ENCODE measurements around the gene BDH1.
"Not testable (repeated sequence)": the region's sequence is repeated elsewhere in the genome, so short reads cannot be mapped to it uniquely, and the experiment has no call there.

BDH1 gene, protein sequence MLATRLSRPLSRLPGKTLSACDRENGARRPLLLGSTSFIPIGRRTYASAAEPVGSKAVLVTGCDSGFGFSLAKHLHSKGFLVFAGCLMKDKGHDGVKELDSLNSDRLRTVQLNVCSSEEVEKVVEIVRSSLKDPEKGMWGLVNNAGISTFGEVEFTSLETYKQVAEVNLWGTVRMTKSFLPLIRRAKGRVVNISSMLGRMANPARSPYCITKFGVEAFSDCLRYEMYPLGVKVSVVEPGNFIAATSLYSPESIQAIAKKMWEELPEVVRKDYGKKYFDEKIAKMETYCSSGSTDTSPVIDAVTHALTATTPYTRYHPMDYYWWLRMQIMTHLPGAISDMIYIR

DNA sequence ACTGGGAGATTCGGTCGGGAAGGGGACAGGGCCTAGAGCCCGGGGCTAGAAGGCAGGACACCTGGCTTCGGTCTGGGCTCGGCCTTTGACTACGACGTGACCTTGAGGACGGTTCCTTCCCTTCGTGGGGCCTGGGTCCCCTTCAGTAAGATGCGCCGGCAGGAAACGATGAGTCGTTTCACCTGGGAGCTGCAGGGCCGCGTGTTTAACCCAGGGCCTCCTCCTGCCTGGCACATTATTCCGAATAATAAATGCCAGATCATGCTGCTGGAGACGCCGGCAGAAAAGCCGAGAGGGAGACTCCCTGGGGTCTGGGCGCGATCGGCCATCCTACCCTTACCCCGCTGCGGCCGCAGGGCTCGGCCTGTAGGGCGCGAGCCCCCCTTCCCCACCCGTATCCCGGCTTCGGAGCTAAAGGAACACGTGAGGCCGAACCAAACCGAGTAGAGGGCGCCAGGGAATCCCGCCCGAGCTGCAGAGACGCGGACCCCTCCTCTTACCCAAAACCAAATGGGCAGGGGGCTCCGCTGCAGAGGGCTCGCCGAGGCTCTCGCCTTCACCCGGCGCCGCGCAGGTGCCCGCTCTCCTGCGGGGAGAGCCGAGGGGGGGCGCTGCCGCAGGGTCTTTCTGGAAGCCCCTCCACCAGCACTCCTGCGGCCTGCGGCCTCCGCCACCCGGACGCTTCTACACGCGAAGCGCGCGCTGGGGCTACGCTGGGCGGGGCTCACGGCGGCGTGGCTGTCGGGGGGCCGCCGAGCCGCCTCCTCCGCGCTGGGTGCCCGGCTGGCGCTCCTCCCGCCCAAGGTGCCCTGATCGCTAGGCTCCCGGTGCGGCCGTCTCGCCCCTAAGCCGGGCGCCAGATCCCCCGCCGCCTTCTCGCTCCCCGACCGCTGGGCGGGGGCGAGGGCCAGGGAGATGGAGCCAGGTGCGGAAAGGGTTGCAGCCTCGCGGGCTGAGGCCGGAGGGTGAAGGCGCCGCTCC, at the start of gene BDH1:
BDH1 (minus strand) TSS at position 688 of the 981 bp plus-strand sequence. CDS start 9,525 bp downstream, outside the sequence.
- peak; percentile 43 for DNase-seq (ENCODE audit: low spot score)

DNA sequence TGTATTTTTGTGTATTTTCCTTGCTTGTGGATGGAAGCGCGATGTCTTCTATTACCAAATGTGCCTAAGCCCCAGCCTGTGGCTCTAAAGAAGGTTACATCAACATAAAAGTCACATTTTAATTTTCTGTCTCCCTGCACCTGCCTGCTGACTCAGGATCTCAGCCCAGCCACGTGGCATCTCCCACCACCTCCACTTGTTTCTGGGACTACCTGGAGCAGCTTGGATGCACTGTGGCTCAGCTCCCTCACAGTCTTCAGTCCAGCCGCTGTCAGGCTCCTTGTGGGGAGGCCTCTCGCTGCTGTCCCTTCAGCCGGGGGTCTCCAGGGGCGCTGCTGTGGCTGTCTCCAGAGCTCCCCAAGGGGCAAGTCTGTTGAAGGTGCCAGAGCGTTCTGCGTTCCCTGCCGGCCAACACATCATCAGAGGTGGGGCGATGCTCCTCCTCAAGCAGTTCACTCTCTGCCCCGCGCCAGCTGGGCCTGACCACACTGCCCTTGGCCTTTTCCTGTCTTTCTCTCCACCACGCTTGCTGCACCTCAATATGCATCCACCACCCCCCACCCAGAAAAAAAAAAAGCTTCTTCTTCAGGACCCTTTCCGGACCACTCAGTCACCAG, 47.7 kb upstream of the BDH1 start:
- DNase-seq (ENCODE audit: low spot score) = no peak

DNA sequence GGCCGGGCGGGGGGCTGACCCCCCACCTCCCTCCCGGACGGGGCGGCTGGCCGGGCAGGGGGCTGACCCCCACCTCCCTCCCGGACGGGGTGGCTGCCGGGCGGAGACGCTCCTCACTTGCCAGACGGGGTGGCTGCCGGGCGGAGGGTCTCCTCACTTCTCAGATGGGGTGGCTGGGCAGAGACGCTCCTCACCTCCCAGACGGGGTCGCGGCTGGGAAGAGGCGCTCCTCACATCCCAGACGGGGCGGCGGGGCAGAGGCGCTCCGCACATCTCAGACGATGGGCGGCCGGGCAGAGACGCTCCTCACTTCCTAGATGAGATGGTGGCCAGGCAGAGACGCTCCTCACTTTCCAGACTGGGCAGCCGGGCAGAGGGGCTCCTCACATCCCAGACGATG, 46.6 kb upstream of the BDH1 start:
- DNase-seq (ENCODE audit: low spot score) = not testable (repeated sequence)

DNA sequence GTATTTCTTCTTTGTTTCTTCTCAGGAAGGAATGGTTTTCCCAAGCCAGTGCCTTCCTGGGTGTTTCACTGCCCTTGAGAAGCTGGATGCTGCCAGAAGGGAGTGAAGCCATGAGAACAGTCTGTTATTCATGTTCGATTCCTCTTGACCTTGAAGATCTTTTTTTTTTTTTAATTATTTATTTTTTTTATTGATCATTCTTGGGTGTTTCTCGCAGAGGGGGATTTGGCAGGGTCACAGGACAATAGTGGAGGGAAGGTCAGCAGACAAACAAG, 45.7 kb upstream of the BDH1 start:
- not testable (repeated sequence) for DNase-seq (ENCODE audit: low spot score)

DNA sequence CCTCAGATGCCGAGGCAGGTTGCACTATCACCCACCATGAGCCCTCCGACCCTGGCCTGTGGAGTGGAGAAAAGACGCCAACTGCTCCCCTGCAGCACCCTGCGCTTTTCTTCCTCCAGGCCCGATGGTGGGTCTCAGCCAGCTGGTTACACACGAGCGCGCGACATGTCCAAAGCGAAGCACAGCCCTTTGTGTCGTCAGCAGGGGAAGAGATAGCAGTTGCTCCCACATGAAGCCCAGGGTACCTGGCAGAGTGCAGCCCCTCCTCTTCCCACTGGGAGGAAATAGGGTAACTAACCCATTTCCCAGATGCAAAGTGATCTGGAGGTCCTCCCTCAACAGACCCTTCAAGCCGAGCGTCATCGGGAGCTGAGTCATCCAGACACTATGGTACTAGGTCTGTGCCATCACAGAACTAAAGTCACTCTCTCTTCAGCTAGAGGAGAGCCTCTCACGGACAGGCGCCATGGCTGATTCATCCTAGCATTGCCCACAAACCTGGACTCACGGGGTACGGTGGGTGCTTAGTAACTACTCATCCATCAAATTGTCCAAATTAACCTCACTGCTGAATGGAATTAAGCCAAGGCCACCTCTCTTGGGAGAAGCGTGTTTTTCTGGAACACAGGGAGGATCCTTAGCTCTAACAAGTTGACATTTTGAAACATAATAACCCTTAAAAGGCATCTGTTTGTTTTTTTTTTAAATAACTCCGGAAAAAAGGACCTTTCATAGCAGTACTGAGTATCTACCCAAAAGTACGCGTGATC, 45.2 kb upstream of the BDH1 start:
- DNase-seq (ENCODE audit: low spot score) = no peak

DNA sequence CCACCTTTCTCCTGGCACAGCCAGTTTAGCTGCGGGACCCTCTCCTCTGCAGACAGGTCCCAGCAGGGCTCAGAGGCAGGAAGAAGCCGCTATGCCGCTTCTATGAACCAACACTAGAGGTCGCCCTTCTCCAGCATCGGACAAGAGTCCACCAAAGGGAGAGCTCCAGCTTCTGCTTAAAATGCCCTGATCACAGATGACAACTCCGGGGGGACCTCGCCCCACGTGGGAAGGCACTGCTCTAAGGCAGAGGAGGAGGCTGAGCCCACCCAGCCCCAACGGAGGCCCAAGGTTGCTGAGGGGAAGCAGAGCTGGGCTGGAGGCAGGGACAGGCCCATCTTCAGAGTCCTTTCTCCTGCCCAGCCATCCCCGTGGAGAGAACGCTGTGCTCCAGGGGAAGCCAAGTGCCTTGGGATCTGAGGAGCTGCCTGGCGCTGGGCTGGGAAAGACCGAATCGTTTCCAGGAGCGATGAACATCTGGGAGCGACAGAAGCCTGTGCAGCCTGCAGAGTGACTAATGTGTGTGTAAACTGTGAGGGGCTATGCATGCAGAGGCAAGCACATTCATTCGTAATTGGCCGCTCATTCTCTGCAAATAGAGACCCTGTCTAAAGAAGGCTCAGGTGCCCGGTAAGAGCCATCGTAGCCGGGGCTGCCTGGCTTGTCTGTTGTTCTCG, 43.5 kb upstream of the BDH1 start:
- peak; percentile 81 for DNase-seq (ENCODE audit: low spot score)

DNA sequence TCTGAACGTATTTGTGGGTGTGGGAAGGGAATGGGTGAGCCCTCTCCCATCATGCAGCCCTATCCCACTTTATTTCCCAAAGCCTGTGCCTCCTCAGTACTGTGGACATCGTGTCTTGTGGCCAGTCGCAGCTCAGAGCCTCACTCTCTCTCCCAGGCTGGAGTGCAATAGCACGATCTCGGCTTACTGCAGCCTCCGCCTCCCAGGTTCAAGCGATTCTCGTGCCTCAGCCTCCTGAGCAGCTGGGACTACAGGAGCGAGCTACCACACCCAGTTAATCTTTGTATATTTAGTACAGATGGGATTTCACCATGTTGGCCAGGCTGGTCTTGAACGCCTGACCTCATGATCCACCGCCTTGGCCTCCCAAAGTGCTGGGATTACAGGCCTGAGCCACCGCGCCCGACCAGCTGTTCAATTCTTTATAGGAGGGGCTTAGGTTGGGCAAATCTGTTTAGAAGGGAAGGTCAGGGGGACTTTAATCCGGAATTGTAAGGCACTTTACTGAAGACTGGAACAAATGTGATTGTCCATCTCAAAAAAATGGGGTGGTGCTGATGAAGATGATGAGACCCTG, 42.7 kb upstream of the BDH1 start:
- DNase-seq (ENCODE audit: low spot score) = no peak

DNA sequence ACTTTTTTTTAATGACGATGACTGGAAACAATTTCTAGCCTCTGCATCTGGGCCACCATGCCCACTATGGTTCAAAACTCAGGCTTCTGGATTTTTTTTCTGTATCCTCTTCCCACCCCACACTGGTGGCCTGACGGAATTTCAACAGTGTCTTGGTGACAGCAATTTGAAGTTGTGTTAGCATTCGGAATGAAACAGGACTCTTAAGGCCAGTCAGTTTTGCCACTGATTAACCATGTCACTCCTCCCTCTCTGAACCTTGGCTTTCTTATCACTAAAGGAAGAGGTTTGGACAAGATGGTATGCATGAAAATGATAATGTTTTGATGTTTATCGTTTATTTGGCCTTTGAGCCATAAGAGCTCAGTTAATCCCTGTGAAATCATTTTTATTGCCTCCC, 41.6 kb upstream of the BDH1 start:
- no peak for DNase-seq (ENCODE audit: low spot score)

DNA sequence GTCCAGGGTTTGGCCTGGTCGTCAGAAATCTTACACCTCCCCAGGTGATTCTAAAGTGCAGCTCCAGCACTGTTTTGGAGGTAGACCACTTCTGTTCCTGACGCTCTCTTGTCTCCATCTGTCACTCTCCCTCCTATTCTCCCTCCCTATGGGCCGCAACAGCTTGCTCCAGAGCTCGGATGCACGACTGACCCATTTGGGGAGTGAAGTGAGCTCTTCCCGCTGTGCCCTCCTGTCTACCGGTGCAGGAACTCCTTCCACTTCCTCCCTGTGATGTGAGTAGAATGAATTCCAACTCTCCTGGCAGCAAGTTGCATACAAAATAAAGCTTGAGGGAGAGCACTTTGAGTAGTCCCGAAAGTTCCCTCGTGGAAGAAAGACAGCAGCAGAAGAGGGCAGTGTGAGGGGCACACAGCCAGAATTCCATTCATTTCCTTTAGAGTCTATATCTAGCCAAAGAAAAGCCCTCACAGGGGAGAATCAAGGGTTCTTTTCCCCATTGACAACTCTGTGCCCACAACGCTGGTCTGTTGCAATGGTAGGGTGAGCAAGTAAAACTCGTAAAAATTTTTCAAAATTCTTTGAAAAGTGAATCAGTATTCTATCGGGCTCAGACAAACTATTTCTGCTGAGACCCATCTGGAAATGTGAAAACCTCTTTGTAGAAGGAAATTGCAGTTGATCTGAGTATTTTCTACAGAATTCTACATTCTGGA, 39.9 kb upstream of the BDH1 start:
- no peak for DNase-seq (ENCODE audit: low spot score)

DNA sequence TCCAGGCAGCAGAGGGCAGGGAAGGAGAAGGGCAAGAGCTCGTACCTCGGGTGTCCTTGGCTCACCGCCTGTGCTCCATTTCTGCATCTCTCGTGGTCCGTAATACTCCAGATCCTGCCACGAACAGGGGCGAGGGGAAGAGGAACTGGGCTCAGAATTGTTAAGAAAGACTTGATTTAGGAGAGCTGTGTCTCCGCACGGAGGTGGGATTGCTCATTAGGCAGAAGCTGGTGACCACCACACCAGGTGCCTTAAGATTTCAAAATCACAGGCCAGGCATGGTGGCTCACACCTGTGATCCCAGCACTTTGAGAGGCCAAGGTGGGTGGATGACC, 37.2 kb upstream of the BDH1 start:
- no peak for DNase-seq (ENCODE audit: low spot score)

DNA sequence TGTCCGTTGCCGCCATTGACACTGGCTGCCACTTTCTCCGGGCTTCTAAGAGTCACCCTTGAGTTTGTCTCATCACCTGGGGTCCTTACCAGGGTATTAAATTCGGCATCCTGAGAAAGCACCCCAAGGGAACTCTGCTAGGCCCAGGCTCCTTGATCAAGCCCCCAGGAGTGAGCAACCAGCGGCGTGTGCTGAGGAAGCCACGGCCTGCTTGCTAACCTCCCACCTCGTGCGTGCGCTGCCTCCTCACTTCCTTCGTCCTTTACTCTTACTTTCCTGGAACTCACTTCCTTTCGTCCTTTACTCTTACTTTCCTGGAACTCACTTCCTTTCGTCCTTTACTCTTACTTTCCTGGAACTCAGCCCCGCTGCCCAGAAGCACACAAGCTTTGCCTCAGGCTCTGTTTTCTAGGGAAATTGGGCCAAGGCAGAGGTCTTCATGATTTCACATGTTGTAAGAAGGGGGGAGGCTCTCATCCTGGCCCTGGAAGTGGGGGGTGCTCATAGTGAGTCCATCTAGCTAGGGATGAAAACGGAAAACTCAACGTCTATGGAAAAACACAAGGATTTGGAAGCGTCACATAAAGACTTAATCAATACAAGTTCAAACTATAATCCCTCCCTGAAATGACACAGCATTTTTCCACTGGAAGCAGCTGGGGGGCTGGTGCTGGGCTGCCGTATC, 36.7 kb upstream of the BDH1 start:
- DNase-seq (ENCODE audit: low spot score) = no peak

DNA sequence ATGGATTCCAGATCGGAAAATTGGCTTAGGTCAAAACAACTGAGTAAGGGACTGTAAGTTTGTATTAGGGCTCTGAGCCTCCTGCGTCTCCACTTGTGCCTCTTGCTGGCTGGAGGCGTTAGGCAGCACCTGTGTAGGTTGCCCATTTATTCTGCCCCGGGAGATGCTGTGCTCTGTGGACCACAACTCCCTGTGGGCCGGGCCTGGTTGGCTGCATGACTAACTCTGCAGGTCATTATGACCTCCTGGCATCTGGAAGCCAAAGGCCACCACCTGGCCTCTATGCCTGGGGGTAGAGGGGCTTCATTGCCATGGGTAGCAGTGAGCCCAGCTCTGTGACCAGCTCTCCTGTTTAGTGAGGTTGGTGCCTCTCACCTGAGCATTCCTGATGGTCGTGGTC, 36.0 kb upstream of the BDH1 start:
- DNase-seq (ENCODE audit: low spot score) = no peak

DNA sequence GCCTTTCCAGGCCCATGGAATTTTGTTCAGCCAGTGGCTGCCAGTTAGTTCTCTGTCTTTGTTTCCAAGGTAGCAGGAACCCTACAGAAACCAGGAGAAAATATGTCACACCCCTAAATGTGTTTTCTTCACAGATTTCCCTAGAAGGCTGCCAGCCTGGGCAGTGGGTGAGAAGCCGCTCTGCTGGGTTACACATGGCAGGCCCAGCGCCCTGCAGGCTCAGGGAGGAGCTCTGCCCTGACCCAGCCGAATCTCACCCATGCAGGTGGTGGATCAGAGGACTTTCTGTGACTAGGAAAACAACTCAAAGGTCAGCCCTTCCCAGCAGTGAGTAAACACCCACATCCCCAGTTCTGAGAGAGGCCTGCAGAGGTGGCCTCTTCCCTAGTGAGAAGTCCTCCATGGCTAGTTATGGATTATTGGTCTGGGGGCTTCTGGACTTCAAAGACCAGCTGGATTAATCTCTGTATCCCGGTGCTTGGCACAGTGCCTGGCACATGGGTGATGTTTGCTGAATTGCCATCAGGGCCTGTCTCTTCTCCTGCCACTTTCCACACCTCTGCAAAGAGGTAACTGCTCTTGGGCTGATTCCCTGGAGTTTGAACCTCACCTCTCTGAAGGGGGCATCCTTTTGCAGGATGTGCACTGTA, 34.7 kb upstream of the BDH1 start:
- DNase-seq (ENCODE audit: low spot score) = no peak

DNA sequence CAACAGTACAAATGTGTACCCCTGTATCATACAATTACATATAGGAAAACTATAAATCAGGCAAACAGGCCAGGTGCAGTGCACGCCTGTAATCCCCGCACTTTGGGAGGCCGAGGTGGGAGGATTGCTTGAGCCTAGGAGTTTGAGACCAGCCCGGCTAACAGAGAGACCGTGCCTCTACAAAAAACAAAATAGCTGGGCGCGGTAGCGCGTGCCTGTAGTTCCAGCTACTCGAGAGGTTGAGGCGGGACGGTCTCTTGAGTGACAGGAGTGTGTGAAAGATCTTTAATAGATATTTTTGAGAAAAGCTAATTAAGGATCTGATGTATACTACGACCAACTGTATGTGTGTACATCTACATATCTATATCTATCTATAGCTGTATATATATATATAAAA, 33.8 kb upstream of the BDH1 start:
- no peak for DNase-seq (ENCODE audit: low spot score)

DNA sequence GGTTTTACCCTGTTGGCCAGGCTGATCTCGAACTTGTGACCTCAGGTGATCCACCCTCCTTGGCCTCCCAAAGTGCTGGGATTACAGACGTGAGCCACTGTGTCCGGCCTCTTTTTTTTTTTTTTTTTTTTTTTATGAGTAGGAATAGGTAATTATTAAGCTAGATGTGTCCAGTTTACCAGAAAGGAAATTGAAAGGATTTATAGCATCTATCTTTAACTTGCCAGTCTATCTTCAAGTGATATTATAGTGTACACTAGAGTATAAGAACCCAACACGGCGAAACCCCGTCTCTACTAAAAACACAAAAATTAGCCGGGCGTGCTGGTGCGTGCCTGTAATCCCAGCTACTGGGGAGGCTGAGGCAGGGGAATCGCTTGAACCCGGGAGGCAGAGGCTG, 31.0 kb upstream of the BDH1 start:
- not testable (repeated sequence) for DNase-seq (ENCODE audit: low spot score)

DNA sequence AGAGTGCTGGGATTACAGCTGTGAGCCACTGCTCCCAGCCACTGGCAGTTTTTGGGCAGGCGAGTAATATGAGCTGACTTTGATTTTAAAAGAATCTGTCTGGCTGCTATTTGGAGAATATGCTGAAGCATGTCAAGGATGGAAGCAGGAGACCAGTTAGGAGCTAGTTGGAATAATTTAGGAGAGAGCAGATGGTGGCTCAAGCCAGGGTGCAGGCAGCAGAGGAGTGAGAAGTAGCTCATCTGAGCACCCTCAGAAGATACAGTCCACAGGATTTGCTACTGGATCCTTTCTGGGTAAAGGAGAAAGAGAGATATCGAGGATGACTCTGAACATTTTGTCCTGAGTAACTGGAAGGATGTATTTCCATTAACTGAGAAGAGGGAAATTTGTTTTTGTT, 30.4 kb upstream of the BDH1 start:
- DNase-seq (ENCODE audit: low spot score) = no peak

DNA sequence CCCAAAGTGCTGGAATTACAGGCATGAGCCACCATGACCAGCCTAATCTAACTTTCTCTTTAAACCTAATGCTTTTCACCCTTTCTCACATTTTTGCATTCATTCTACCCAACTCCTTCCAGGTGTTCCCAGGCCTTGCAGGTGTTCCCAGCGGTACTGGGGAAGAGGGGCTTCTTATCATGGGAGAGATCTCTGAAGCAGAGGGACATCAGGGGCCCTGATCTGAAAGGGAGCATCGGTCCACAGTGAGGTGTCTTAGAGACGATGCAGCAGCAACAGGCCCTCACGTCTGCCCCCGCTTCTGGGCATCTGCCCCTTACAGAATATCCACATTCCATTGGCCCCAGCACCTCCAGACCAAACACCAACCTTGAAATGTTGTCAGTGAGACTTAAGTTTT, 29.0 kb upstream of the BDH1 start:
- no peak for DNase-seq (ENCODE audit: low spot score)

DNA sequence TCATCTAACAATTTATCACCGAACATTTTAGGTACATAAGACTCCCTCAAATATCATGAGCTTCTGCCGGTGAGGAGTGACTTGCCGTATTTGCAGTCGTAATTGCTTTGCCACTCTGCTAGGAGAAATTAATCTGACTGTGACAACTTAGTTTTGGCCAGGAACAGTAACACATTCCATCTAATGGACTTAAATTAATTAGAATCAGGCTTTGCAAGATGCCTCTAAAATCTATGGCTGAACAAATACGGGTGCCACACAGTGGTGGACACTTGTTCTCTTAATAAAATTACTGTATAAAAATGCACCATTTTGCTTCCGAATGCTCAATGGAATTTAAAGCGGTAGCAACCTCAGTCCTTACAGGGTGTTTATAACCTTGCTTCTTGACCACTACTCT, 27.6 kb upstream of the BDH1 start:
- no peak for DNase-seq (ENCODE audit: low spot score)

DNA sequence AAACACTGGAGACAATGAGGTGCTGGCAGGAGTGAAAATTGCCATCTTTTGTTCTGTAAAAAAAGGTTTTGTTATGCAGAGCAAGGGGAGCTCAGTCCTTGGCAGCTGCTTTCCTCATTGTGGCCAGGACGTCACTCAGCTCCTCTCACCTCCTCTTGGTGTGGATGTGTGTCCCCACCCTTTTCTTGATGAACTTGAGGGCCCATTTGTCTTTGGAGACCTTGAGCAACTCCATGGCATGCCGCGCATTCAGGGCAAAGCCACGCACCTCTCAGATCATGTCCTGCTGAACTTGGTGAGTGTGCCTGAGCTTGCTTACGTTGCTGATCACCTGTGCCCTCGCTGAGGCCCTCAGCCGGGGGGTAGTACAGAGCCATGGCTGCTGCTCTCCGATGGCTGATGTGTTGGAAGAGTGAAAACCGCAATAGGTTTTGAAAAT, 24.5 kb upstream of the BDH1 start:
- DNase-seq (ENCODE audit: low spot score) = no peak

DNA sequence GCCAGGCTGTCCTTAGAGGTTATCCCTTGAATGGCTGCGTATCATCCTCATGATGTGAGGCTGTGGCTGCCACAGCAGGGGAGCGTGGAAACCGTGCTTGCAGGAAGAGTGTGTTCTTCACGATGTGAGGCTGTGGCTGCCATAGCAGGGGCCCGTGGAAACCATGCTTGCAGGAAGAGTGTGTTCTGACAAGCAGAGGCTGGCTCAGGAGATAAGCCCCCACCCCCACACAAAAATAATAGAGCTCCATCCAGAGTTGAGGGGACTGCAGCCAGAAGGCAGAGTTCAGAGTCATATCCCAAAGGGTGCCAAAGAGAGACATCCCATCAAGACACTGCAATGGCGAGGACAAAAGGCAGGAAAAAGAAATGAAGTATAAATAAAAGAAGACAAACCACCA, 22.6 kb upstream of the BDH1 start:
- DNase-seq (ENCODE audit: low spot score) = no peak

Measured in CD4-positive, alpha-beta T cell treated with Interleukin-6 at 100 ng/mL for 8 hours (primary cell).